HFFc6 (cell line): ENCODE data around the gene CENPS. TPM values are rescaled to one million over a fixed set of nuclear protein-coding genes. Genes with fewer than 3 reads are reported as not detected.

ENCODE experiments used
- DNase-seq: peaks from one replicate; pipeline ENCODE4 v3.0.0-alpha.2; 2018
- H3K27ac Mint-ChIP-seq: 2 replicates; pipeline ENCODE4 v1.8.0; 2020; ENCODE audit warnings: mild to moderate bottlenecking, mixed read lengths
- H3K27me3 Mint-ChIP-seq: 2 replicates; pipeline ENCODE4 v1.8.0; 2021; ENCODE audit warnings: mild to moderate bottlenecking, moderate library complexity, mixed read lengths; ENCODE audit not compliant: insufficient read depth
- H3K36me3 Mint-ChIP-seq: 2 replicates; pipeline ENCODE4 v1.8.0; 2021; ENCODE audit warnings: low read depth, mixed read lengths
- H3K4me1 Mint-ChIP-seq: 2 replicates; pipeline ENCODE4 v1.8.0; 2020; ENCODE audit warnings: low read depth, mixed read lengths
- H3K4me3 Mint-ChIP-seq: 2 replicates; pipeline ENCODE4 v1.8.0; 2020; ENCODE audit warnings: mild to moderate bottlenecking, moderate library complexity, mixed read lengths
- H3K9me3 Mint-ChIP-seq: 2 replicates; pipeline ENCODE4 v1.8.0; 2020; ENCODE audit warnings: mild to moderate bottlenecking, mixed read lengths
- CTCF ChIP-seq: fragments of 200-600 bp; sonication (generic); IDR thresholded peaks from 2 replicates; pipeline ENCODE4 v1.5.0; 2021; ENCODE audit warnings: antibody characterized with exemption, mild to moderate bottlenecking
- total RNA-seq, 6 experiments: library from RNA; stranded (reverse); fragmentation: NEBNext Ultra II Directional; extraction: Animal tissue kit (Norgen Biotek cat#: 25700); gene quantifications; 2 replicates in 1 of 6; 3 replicates in 5 of 6; pipeline ENCODE4 v1.2.3, GENCODE V29; 2021

The CENPS gene
- total RNA-seq, 6 experiments from 2014 or later = 24.3 to 31.0 (median 27.3) TPM

DNA sequence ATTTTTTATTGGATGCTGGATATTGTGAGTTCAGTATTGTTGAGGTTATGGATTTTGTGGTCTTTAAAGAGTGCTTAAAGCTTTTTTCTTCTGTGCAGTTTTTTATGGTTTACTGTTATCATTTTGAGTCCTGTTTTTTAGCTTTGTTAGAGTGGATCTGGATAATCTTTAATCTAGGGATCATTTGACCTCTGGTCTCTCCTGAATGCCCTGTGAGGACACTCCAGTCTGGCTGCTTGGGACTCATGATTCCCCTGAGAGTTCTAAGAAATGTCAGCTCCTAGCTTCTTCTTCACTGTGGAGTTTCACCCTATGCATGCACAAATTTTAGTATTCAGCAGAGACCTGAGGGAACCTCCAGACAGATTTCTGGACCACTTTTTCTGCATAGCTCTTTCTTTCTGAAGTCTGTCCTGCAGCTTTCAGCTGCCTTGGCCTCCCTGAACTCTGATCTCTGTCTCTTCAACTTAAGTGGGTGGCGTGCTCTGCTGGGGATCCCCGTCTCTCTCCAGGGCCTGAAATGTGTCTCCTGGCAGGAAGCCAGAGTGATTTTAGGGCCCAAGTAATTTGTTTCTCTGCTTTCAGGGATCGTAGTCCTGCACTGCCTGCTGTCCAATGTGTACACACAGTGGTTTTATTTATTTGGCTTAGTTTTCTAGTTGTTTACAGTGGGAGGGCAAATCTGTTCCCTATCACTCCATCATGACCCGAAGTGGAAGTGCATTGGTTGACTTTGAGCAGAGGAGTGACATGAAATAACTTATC, 59.2 kb downstream of the CENPS start:
- H3K27ac Mint-ChIP-seq = no peak overlapping the region
- no peak for DNase-seq
- no peak overlapping the region for H3K4me3 Mint-ChIP-seq
- H3K4me1 Mint-ChIP-seq = peaks cover 21% of the 10 kb centered on the region
- H3K9me3 Mint-ChIP-seq = no peaks in the 10 kb centered on the region
- peaks cover 5% of the 10 kb centered on the region; the same call in 1 of the 2 replicates for H3K36me3 Mint-ChIP-seq
- no peak for TF ChIP-seq CTCF
- H3K27me3 Mint-ChIP-seq = no peaks in the 10 kb centered on the region

DNA sequence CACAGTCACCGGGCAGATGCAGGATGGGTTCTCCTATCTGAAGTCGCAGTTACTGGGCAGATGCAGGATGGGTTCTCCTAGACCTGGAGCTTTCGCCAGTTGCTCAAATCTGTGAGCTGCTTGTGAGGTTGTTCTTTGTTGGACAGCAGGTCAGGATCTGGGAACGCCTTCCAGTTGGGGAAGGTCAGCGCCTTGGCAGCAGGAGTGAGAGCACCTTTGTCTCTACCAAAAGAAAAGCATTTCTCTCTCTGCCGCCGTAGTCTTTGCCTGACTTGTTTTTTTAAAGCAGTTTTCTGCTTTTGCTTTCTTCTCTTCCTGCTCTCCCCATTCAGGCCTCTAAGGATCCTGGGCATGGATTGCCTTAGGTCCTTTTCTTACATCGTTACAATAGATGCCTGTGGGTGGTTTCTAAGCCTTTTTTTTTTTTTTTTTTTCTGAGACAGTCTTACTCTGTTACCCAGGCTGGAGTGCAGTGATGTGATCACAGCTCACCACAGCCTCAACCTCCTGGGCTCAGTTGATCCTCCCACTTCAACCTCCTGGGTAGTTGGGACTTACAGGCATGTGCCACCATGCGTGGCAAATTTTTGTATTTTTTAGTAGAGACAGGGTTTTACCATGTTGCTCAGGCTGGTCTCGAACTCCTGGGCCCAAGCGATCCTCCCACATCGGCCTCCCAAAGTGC, 60.2 kb downstream of the CENPS start:
- DNase-seq = no peak
- no peaks in the 10 kb centered on the region for H3K36me3 Mint-ChIP-seq
- H3K4me3 Mint-ChIP-seq = no peak overlapping the region
- H3K27me3 Mint-ChIP-seq = no peaks in the 10 kb centered on the region; the same call in 1 of the 2 replicates
- no peak for TF ChIP-seq CTCF
- peaks cover 31% of the 10 kb centered on the region for H3K4me1 Mint-ChIP-seq
- H3K27ac Mint-ChIP-seq = no peak overlapping the region
- H3K9me3 Mint-ChIP-seq = no peaks in the 10 kb centered on the region

Other genes starting within 250 kb of the CENPS start
- 10 to 100 TPM; 35.2 to 41.6 (median 39.3) TPM for gene KIF1B, start 219.9 kb upstream of the CENPS start, total RNA-seq
- 100 to 1,000 TPM; 131 to 235 (median 220) TPM for gene PGD, start 31.4 kb upstream of the CENPS start, total RNA-seq
- gene CORT, start 19.6 kb downstream of the CENPS start, total RNA-seq = under 1 TPM in 2 of 6 experiments, not detected in 4; 0.43 TPM
- gene DFFA, start 42.1 kb downstream of the CENPS start, total RNA-seq = 10 to 100 TPM; 44.1 to 58.6 (median 48.4) TPM
- gene PEX14, start 44.5 kb downstream of the CENPS start, total RNA-seq = 10 to 100 TPM; 23.1 to 28.4 (median 26.0) TPM